AG04450 (cell line): ENCODE measurements around the gene FOXK2. TPM values are rescaled to one million over a fixed set of nuclear protein-coding genes. Genes with fewer than 3 reads are reported as not detected.
A peak's percentile ranks its signal among the peaks of the same experiment; 100 is the strongest.
"Not testable (repeated sequence)": the region's sequence is repeated elsewhere in the genome, so short reads cannot be mapped to it uniquely, and the experiment has no call there.

ENCODE experiments used
- CTCF ChIA-PET: fragments of 300-600, 350-600 bp; formaldehyde crosslinking; extraction: SDS; loops from one replicate; lab custom pipeline; 2022; ENCODE audit warnings: antibody characterized with exemption, inconsistent platforms; lab: Charles Lee
- POLR2A ChIA-PET: fragments of 350-600 bp; formaldehyde crosslinking; extraction: SDS; loops from one replicate; lab custom pipeline; 2021; ENCODE audit warnings: antibody characterized with exemption, inconsistent platforms; lab: Yijun Ruan, JAX
- DNase-seq: peaks from one replicate; pipeline ENCODE4 v3.0.0-alpha.2; 2011; ENCODE audit warnings: low read depth, low spot score
- H3K27ac ChIP-seq: one replicate; pipeline ENCODE4 v1.5.1; 2012; ENCODE audit warnings: low read depth, low read length, control low read depth
- H3K27me3 ChIP-seq: one replicate; pipeline ENCODE4 v1.6.0; 2012; ENCODE audit warnings: low read length; ENCODE audit not compliant: control insufficient read depth, insufficient read depth
- H3K4me3 ChIP-seq: 2 replicates; pipeline ENCODE4 v1.5.1; 2011; ENCODE audit warnings: mild to moderate bottlenecking, low read depth, low read length, control low read depth
- H3K9me3 ChIP-seq: 2 replicates; pipeline ENCODE4 v1.5.1; 2012; ENCODE audit warnings: low read length; ENCODE audit not compliant: control insufficient read depth, insufficient read depth
- CTCF ChIP-seq: IDR thresholded peaks from 2 replicates; pipeline ENCODE4 v1.5.1; 2011; ENCODE audit warnings: low read depth, low read length, control low read depth, inconsistent platforms
- polyA plus RNA-seq: library from polyadenylated mRNA; depleted of rRNA; stranded (reverse); fragments of >200 nt; gene quantifications from 2 replicates; pipeline ENCODE4 v1.2.3, GENCODE V29; 2011

Gene FOXK2
- polyA plus RNA-seq, 1 experiment = 21.7 TPM

- H3K27me3 ChIP-seq = no peaks in the 10 kb centered on the region
- POLR2A ChIA-PET = no interaction called here
- H3K27ac ChIP-seq = no peak overlapping the region
- H3K9me3 ChIP-seq = no peaks in the 10 kb centered on the region
- no peak overlapping the region for H3K4me3 ChIP-seq
- TF ChIP-seq CTCF = peak; percentile 76
- DNase-seq = peak; percentile 37
- CTCF ChIA-PET = interaction anchor here (0.7 to 1.3 kb wide), 7 partner anchors 10 to 221 kb away, joined by 3 to 13 read pairs (median 4); no protein-coding TSS in a partner anchor
Measured at GRCh38 chr17:82551779-82552457, 32.4 kb downstream of the FOXK2 start.

DNA sequence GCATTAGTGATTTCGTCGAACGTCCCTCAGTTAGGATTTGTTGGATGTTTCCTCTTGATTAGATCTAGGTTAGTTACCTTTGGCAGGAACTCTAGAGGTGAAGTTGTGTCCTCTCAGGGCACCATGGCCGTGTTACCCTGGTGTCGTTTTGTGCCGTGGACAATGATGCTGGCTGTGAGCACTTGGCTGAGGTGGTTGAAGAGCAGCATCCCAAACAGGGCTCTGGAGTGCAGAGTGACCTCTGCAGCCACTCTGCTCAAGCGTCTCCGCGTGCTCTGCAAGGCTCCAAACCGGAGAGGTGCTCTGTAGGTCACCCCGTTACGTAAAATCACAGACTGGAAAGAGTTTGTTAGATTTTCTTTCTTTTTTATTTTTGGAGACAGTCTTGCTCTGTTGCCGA lies 33.0 kb downstream of the FOXK2 start:
- TF ChIP-seq CTCF = no peak
- Histone ChIP-seq H3K9me3 (no peaks in the 10 kb centered on the region), H3K27ac (no peak overlapping the region), H3K27me3 (no peaks in the 10 kb centered on the region), H3K4me3 (no peak overlapping the region)
- CTCF ChIA-PET = interaction anchor here (3.0 kb wide), 1 partner anchor 17 kb away, joined by 38 read pairs; no protein-coding TSS in a partner anchor
- no peak for DNase-seq
- POLR2A ChIA-PET = no interaction called here

- no peak overlapping the region for H3K27ac ChIP-seq
- TF ChIP-seq CTCF = no peak
- DNase-seq = no peak
- no peaks in the 10 kb centered on the region for H3K9me3 ChIP-seq
- CTCF ChIA-PET = interaction anchor here (1.0 to 3.0 kb wide), 12 partner anchors 9 to 204 kb away, joined by 3 to 38 read pairs (median 4); partner anchors contain the start of gene HEXD
- no peaks in the 10 kb centered on the region for H3K27me3 ChIP-seq
- POLR2A ChIA-PET = no interaction called here
- H3K4me3 ChIP-seq = no peak overlapping the region
Measured at GRCh38 chr17:82553210-82553930, 33.8 kb downstream of the FOXK2 start.

GRCh38 chr17:82557510-82557909 lies 38.0 kb downstream of the FOXK2 start:
- H3K9me3 ChIP-seq, H3K27ac ChIP-seq, POLR2A ChIA-PET, DNase-seq, H3K27me3 ChIP-seq, CTCF ChIA-PET, H3K4me3 ChIP-seq: not testable (repeated sequence)

DNA sequence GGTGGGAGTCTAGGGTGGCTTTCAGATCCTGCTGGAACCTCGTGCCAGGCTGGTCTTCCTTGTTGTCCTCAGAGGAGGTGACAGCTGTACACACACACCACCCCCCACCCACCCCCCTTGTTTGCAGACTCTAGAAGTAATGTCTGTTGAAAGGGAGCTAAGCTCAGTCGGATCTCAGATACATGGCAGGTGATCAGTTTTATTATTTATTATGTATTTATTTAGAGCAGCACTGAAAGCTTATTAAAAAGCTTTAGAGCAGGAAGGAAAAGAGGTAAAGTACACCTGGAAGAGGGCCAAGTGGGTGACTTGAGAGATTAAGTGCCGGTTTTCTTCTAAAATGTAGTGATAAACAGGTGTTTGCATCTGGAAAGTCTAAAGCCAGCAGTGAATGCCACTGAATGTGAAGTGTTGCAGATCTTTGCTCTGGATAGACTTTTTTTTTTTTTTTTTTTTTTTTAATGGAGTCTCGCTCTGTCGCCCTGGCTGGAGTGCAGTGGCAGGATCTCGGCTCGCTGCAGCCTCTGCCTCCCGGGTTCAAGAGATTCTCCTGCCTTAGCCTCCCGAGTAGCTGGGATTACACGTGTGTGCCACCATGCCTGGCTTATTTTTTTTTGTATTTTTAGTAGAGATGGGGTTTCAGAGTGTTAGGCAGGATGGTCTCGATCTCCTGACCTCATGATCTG lies 40.2 kb downstream of the FOXK2 start:
- H3K4me3 ChIP-seq = no peak overlapping the region
- ChIA-PET CTCF (no interaction called here), POLR2A (interaction anchor here (0.6 kb wide), 1 partner anchor 453 kb away, joined by 3 read pairs; no protein-coding TSS in a partner anchor)
- no peak overlapping the region for H3K27ac ChIP-seq
- no peak for TF ChIP-seq CTCF
- no peaks in the 10 kb centered on the region for H3K9me3 ChIP-seq
- no peaks in the 10 kb centered on the region for H3K27me3 ChIP-seq
- DNase-seq = no peak
